GM19467 (cell line): ENCODE data around the gene IGSF3.

Source experiments
- ATAC-seq: cut with Tn5 transposase; IDR thresholded peaks from one replicate; pipeline ENCODE4 v1.9.1; 2021; ENCODE audit warnings: mild to moderate bottlenecking, moderate library complexity; ENCODE audit not compliant: unreplicated experiment

IGSF3 gene

GRCh38 chr1:116686723-116687352, 19.3 kb upstream of the IGSF3 start:
- no peak for ATAC-seq

DNA sequence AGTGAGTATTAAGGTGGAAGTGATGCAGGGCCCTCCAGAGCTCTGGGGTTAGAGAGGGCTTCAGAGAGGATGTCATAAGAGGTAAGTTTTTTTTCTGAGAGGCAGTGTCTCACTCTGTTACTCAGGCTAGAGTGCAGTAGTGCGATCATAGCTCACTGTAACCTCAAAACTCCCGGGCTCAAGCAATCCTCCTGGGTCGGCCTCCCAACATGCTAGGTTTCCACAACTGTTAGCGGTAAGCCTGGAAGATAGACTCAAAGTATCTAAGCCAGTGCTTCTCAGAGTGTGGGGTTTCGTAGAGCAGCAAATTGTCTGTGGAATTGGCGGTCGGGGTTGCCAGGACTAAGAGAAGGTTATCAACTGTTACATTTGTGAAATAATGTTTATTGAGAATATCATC, 18.6 kb upstream of the IGSF3 start:
- no peak for ATAC-seq

- no peak for ATAC-seq
Measured at GRCh38 chr1:116684575-116684974, 17.0 kb upstream of the IGSF3 start.

DNA sequence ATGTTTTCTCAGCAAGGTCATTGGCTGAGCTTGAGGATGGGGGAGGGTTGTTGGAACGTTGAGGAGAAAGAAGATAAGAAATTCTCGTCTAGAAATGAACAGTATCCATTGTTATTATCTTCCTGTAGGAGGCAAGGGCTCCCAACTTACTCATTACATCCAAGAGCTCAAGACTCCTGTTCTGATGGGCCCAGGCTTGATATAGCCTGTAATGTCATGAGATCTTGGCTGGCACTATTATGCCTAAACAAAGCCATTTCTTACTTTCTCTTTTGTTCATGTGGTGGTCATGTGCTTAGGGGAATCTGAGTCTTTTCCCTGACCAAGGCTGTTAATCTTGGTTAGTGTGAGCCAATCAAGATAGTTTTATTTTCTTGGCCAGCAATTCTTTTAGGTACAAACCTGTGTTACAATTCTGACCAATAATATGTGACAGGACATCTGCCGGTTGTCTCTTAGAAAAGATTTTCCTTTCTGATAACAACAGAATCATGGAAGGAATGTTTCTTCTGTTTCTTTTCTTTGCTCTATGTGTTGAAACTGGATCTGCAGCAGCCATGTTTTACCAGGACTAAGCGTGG, 15.2 kb upstream of the IGSF3 start:
- no peak for ATAC-seq

GRCh38 chr1:116681343-116681899, 13.9 kb upstream of the IGSF3 start:
- ATAC-seq: no peak

DNA sequence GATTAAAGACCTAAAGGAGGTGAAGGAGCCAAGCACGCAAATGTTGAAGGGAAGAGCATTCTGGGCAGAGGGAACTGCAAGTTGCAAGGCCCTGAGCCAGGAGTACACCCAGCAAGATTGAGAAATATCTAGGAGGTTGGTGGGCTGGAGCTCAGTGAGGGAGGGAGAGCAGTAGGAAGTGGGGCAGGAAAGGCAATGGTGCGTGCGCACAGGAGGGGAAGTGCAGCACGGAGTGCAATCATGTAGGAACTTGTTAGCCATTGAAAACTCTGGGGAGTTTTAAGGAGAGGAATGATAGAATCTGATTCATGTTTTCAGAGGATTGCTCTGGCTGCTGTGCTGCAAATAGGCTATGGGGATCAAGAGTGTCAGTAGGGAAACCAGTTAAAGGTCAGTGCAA, 13.2 kb upstream of the IGSF3 start:
- ATAC-seq: no peak

GRCh38 chr1:116679828-116680628, 12.5 kb upstream of the IGSF3 start:
- no peak for ATAC-seq

DNA sequence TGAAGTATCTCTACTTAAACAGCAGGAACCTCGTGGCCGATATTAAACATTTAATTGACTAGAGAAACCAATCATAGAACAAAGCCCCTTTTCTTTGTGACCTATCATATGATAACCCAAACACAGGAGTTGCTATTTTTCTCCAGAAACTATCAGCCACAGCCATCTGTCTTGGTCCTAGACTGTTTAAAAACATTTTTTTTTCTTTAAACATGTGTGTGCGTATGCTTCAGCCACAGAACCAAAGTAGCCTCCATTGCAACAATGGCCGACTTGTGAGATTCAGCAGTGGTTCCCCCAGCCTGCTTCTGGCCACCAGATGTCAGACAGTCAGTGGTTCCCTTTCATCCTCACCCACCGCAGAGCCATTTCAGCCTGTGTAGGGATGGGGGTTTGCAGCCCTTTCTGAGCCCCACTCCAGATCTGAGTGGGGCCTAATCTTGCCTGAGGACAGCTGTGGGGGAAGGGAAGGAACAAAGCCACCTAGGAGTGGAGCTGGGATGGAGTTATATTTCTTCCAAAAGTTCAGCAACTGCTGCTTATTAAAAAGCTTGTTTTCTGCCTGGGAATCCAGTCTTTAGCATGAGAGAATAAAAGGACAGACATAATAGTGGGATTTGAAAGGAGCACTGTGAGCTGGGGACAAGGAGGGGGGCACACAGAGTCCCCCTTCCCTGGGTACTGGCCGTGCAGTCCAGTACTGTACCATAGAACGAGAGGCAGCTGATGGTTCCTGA, 11.7 kb upstream of the IGSF3 start:
- no peak for ATAC-seq

DNA sequence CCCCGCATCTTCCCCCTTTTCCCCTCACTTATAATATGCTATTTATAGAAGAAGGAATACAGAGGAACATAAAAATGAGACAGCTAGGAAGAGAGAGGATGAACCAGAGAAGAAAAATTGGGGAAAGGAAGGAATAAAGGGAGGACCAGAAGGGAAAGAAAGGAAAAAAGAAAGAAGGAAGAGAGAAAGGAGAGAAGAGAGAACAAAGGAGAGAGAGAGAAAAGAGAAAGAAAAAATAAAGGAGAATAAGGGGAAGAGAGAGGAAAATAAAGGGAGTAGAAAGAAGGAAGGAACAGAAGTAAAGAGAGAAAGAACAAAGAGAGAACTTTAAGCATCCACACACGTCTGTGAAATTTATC, 11.2 kb upstream of the IGSF3 start:
- ATAC-seq: no peak

DNA sequence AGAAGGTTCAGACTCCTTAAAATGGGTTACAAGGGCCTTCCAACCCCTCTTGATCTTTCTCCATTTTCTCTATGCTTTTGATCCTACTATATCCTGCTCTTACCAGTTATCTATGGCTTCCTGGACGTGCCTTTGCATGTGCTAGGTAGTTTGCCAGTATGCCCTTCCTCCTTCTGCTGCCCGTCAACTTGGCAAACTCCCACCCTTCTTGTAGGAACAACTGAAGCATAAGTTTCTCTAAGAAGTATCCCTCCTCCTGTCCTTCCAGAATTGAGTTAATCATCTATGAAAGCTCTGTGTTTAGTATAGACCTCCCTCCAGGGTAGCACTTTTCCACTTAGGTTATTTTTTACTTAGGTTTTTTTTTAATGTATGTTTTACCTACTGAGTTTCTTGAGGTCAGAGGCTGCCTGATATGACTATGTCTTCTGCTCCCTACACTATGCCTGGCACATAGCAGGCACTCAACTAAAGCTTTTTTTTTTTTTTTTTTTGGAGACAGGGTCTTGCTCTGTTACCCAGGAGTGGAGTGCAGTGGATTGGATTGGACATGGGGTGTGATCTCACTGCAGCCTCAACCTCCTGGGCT, 10.0 kb upstream of the IGSF3 start:
- no peak for ATAC-seq

- ATAC-seq: no peak
Measured at GRCh38 chr1:116676291-116676690, 8.8 kb upstream of the IGSF3 start.

DNA sequence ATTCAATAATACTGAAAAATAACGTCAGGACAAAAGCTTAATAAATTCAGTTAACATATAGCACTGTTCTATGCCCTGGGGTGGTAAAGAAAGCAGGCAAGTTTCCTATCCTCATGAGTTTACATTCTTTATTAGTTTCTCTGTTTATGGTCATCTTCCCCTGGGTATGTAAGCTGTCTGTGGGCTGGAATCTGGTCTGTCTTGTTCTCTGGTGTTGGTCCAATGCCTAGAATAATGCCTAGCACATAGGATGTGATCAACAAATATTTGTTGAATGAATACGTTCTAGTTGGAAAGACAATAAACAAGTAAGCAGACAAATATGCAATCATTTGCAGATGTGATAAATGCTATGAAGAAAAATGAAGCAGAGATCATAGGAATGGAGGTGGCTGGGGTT, 7.2 kb upstream of the IGSF3 start:
- no peak for ATAC-seq

- no peak for ATAC-seq
Measured at GRCh38 chr1:116674011-116674531, 6.5 kb upstream of the IGSF3 start.

- no peak for ATAC-seq
Measured at GRCh38 chr1:116671912-116672311, 4.4 kb upstream of the IGSF3 start.

DNA sequence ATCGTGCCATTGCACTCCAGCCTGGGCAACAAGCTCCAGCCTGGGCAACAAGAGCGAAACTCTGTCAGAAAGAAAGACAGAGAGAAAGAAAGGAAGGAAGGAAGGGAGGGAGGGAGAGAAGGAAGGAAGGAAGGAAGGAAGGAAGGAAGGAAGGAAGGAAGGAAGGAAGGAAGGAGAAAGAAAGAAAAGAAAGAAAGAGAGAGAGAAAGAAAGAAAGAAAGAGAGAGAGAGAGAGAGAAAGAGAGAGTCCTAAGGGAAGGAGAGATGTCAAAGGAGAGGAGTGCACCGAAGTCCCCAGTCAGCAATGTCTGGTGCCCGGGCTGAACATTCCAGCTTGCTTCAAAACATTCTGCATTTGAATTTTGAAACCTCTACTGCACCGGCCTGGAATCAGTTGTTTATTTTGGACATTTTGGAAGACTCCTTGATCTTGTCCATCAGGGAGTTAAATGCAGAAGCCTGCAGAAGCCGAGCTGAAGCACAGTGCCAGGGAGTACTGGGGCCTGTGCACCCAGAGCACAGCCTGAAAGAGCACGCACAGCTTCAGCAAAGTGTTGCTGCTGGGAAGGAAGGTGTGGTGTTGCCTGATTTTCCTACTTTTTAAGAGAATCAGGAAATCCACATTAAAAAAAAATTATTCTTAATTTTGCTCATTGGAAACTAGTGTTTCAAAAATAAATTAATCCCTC, 3.7 kb upstream of the IGSF3 start:
- ATAC-seq: no peak

GRCh38 chr1:116668277-116668676, 744 bp upstream of the IGSF3 start:
- no peak for ATAC-seq

GRCh38 chr1:116667078-116667574, 407 bp downstream of the IGSF3 start:
- ATAC-seq: no peak

- no peak for ATAC-seq
Measured at GRCh38 chr1:116666187-116667077, 1.1 kb downstream of the IGSF3 start.

- no peak for ATAC-seq
Measured at GRCh38 chr1:116664978-116665371, 2.6 kb downstream of the IGSF3 start.
